Thoracic aorta (tissue), 2 donors: ENCODE measurements around the gene EP400. TPM values are rescaled to one million over a fixed set of nuclear protein-coding genes. Genes with fewer than 3 reads are reported as not detected.

Source experiments
- ATAC-seq: fragments of 150-250 bp; one replicate; pipeline ENCODE4 v1.8.0; 2017; ENCODE audit warnings: low read depth; ENCODE audit not compliant: insufficient number of reproducible peaks, low FRiP score
- DNase-seq: peaks from one replicate; pipeline ENCODE4 v3.0.0-alpha.2; 2020; ENCODE audit warnings: low spot score
- H3K27ac ChIP-seq, 2 donors: fragments of 200-600 bp; sonication (generic); 1 replicate in 1 of 2; 2 replicates in 1 of 2; pipeline ENCODE4 v1.5.1; 2016; ENCODE audit warnings: mild to moderate bottlenecking in 2 of 2, moderate library complexity in 2 of 2
- H3K27me3 ChIP-seq: fragments of 200-600 bp; sonication (generic); replicated peaks from 2 replicates; pipeline ENCODE4 v1.6.0; 2016; ENCODE audit warnings: mild to moderate bottlenecking; ENCODE audit not compliant: insufficient read depth
- H3K36me3 ChIP-seq: fragments of 200-600 bp; sonication (generic); one replicate; pipeline ENCODE4 v1.5.1; 2016
- H3K4me1 ChIP-seq, 2 donors: fragments of 200-600 bp; sonication (generic); 1 replicate in 1 of 2; 2 replicates in 1 of 2; pipeline versions ENCODE4 v1.5.1 to v1.6.0; 2016; ENCODE audit warnings: low read depth in 2 of 2, mild to moderate bottlenecking in 1 of 2; ENCODE audit not compliant: control insufficient read depth in 1 of 2
- H3K4me3 ChIP-seq: fragments of 200-600 bp; sonication (generic); 2 replicates; pipeline ENCODE4 v1.5.1; 2016; ENCODE audit warnings: mild to moderate bottlenecking
- H3K9me3 ChIP-seq: fragments of 200-600 bp; sonication (generic); 2 replicates; pipeline ENCODE4 v1.5.1; 2016
- total RNA-seq, 2 donors: library from RNA; depleted of rRNA; stranded (reverse); fragments of >200 nt; gene quantifications; one replicate each; pipeline versions ENCODE4 v1.1.0 to v1.2.3, GENCODE V29; 2016
- TF ChIP-seq, protein P1 (sequence below): fragments of 200-600 bp; sonication (generic); IDR thresholded peaks from one replicate; pipeline ENCODE4 v1.5.1; 2019; ENCODE audit warnings: antibody characterized with exemption

The EP400 gene
- total RNA-seq, 2 donors from 2014 or later, result 20.2 to 47.3 TPM

DNA sequence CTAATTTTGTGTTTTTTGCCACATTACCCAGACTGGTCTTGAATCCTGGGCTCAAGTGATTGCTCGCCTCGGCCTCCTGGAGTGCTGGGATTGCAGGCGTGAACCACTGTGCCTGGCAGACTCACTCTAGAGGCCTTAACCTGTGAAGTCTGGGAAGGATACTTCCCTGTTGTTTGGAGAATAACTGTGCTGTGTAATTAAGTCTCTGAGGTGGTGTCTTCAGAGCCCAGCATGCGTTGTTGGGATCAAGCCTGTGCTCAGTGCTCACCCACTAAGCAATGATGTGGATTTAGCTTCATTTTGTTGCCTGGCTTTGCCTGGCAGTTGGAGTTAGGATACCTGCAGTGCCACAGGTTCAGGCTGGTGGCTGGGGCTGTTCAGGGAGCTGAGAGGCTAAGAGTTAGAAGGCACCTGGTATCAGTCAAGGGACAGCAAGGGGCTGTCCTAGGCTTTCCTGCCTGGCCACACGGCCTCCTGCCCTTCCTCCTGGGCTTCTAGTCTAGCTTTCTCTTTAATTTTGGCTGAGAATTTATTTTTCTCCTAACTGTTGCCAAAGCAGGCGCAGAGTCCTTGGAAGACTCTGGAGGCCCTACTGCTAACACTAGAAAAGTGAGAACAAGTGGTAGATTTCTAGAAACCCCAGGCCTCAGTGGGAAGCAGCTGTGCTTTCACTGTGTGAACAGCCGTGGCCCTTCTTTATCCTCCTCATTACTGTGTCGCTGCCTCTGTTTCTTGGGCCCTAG is 38.5 kb downstream of the EP400 start:
- peaks cover 80% of the 10 kb centered on the region for H3K36me3 ChIP-seq
- H3K27ac ChIP-seq, result no peak overlapping the region
- ATAC-seq, result no peak
- no peaks in the 10 kb centered on the region for H3K9me3 ChIP-seq
- DNase-seq, result no peak
- H3K4me3 ChIP-seq, result no peak overlapping the region
- TF ChIP-seq, protein P1, sequence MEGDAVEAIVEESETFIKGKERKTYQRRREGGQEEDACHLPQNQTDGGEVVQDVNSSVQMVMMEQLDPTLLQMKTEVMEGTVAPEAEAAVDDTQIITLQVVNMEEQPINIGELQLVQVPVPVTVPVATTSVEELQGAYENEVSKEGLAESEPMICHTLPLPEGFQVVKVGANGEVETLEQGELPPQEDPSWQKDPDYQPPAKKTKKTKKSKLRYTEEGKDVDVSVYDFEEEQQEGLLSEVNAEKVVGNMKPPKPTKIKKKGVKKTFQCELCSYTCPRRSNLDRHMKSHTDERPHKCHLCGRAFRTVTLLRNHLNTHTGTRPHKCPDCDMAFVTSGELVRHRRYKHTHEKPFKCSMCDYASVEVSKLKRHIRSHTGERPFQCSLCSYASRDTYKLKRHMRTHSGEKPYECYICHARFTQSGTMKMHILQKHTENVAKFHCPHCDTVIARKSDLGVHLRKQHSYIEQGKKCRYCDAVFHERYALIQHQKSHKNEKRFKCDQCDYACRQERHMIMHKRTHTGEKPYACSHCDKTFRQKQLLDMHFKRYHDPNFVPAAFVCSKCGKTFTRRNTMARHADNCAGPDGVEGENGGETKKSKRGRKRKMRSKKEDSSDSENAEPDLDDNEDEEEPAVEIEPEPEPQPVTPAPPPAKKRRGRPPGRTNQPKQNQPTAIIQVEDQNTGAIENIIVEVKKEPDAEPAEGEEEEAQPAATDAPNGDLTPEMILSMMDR, result no peak
- H3K27me3 ChIP-seq, result no peaks in the 10 kb centered on the region
- H3K4me1 ChIP-seq, result no peaks in the 10 kb centered on the region

DNA sequence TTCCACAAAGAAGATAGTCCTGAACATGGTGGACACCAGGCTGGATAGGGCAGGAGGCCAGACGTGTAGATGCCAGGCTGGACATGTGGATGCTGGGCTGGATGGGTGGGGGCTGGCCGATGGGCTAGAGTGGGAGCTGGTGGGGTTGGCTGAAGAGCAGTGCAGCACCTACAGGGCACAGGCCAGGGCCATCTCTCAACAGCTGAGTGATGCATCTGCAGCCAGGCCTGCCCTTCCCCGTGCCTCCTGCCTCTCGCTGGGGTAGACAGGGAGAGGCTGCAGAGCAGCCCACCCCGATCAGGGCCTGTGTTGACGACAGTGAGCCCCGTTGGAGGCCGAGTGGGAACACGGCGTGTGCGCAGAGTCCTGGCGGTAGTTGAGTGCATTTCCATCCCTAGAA is 39.3 kb downstream of the EP400 start:
- TF ChIP-seq, protein P1, result no peak
- DNase-seq, result no peak
- H3K9me3 ChIP-seq, result no peaks in the 10 kb centered on the region
- ATAC-seq, result no peak
- H3K4me1 ChIP-seq, result no peaks in the 10 kb centered on the region
- peaks cover 79% of the 10 kb centered on the region for H3K36me3 ChIP-seq
- H3K27me3 ChIP-seq, result no peaks in the 10 kb centered on the region
- H3K4me3 ChIP-seq, result no peak overlapping the region
- H3K27ac ChIP-seq, result no peak overlapping the region

DNA sequence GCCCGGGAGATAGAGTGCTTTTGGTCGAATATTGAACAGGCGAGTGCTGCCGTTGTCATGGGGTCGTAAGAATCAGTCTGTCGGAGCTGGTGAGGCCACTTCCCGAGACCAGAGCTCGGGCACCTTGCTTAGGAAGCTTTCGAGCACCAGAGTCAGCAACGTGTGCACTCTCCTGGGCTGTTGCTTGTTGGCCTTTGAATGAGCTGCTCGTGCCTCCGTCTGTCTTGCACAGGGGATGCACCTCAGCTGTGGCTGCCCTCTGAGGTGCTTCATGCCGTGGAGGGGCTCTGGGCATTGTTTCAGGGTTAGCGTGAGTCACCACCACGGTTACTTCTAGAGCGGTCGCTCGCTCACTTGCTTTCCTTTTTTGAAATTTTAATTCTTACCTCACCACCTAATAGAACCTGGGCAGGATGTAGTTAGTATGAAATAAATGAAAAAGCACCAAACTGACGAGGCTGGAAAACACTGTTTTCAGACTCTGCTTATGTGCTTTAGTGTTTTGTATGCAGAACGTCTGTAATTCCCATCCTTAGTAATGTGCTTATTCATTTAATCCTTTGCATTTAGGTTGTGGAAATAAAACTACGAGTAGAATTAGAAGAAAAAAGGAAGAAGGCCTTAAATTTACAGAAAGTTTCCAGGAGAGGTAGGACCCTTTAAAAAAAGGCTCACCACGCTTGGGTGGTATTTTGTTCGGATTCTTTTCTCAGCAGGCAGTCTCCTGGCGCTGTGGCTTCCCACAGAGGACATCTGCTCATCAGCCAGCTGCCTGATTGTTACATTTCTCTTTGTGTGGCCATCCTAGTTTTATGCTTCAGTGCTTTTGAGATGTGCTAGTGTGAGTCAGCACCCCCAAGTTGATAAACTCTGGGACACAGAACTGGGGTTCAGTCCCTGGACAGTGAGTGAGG is 40.6 kb downstream of the EP400 start:
- no peaks in the 10 kb centered on the region for H3K9me3 ChIP-seq
- DNase-seq, result no peak
- TF ChIP-seq, protein P1, result no peak
- no peaks in the 10 kb centered on the region for H3K27me3 ChIP-seq
- peaks cover 79% of the 10 kb centered on the region for H3K36me3 ChIP-seq
- no peak for ATAC-seq
- no peak overlapping the region for H3K27ac ChIP-seq
- H3K4me3 ChIP-seq, result no peak overlapping the region
- H3K4me1 ChIP-seq, result no peaks in the 10 kb centered on the region

DNA sequence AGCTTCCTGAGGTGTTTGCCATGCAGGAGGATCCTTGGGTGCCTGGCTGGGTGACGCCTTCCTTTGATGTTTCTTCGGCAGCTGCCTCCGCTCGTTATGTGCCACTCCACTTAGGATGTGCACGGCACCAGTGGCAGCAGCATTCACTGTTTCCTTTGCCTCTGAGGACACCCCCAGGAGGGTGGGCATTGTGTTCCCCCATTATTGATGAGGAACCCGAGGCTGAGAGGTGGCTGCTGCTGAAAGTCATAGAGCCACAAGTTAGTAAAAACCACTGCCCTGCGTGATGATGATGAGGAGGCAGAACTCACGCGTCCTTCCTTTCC is 41.2 kb downstream of the EP400 start:
- Histone ChIP-seq H3K27ac (no peak overlapping the region), H3K4me1 (no peaks in the 10 kb centered on the region), H3K4me3 (no peak overlapping the region), H3K27me3 (no peaks in the 10 kb centered on the region), H3K9me3 (no peaks in the 10 kb centered on the region), H3K36me3 (peaks cover 80% of the 10 kb centered on the region)
- DNase-seq (no peak), ATAC-seq (no peak)
- TF ChIP-seq, protein P1, result no peak

DNA sequence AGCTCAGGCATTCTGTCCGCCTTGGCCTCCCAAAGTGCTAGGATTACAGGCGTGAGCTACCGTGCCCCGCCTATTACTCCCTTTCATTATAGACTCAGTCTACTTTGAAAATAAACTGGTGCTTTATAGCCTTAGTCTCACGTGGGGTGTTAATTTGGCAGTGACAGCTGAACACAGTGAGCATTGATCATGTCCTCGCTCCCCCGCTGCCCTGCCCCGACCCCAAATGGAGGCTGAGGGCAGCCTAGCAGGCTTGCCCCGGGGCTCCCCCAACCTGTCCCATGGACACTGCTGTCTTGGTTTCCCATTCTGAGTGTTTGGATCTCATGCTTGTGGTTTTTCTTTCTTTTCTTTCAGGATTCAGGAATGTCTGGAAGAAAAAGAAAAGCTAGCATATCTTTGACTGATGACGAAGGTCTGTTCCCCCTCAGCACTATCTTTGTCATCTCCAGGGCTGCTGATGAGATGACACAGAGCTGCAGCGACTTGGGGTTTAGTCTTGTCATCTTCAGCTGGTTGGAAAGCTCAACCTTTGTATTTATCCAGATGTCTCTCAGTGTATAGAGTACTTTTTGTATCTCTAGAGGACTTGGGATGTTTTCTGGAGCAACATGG is 42.2 kb downstream of the EP400 start:
- TF ChIP-seq, protein P1, result no peak
- Histone ChIP-seq H3K36me3 (peaks cover 72% of the 10 kb centered on the region), H3K27ac (no peak overlapping the region)

More for the DNA sequence above, 42.2 kb downstream of the EP400 start:
- no peaks in the 10 kb centered on the region for H3K27me3 ChIP-seq
- no peaks in the 10 kb centered on the region for H3K9me3 ChIP-seq
- no peak overlapping the region for H3K4me3 ChIP-seq
- DNase-seq (no peak), ATAC-seq (no peak)
- H3K4me1 ChIP-seq, result no peaks in the 10 kb centered on the region
